ENCODE data around the gene XPNPEP1. TPM values are rescaled to one million over a fixed set of nuclear protein-coding genes. Genes with fewer than 3 reads are reported as not detected.

Gene XPNPEP1
- total and polyA plus RNA-seq, 3 experiments from 2014 or later: 29.7 to 56.1 (median 50.2) TPM

GRCh38 chr10:109894516-109894915 is 28.8 kb downstream of the XPNPEP1 start:
- H3K27me3 Mint-ChIP-seq: no peaks in the 10 kb centered on the region
- H3K9me3 ChIP-seq (ENCODE audit: low read length): no peaks in the 10 kb centered on the region
- H3K27ac Mint-ChIP-seq: peak overlapping the region in 1 of 8 donors; percentile 55
- H3K36me3 Mint-ChIP-seq: peaks cover 4 to 66% (median 21%) of the 10 kb centered on the region in 3 donors
- H3K4me1 ChIP-seq (ENCODE audit: insufficient read depth, low read length): no peaks in the 10 kb centered on the region
- no peaks in the 10 kb centered on the region for H3K9me3 Mint-ChIP-seq
- CTCF ChIA-PET: interaction anchor here (3.3 kb wide), 1 partner anchor 10 kb away, joined by 16 read pairs; no protein-coding TSS in a partner anchor
- H3K4me3 Mint-ChIP-seq: no peak overlapping the region
- peaks cover 61 to 87% (median 76%) of the 10 kb centered on the region in 3 donors for H3K4me1 Mint-ChIP-seq
- H3K4me3 ChIP-seq (ENCODE audit: low read length): no peak overlapping the region
- peaks cover 15% of the 10 kb centered on the region for H3K36me3 ChIP-seq (ENCODE audit: insufficient read depth, low read length)
- no peaks in the 10 kb centered on the region for H3K27me3 ChIP-seq (ENCODE audit: insufficient read depth, low read length, poor library complexity, severe bottlenecking)
- H3K27ac ChIP-seq (ENCODE audit: low read depth, low read length): no peak overlapping the region
- no peak for DNase-seq
- POLR2A ChIA-PET: interaction anchor here (0.7 kb wide), 1 partner anchor 26 kb away, joined by 5 read pairs; no protein-coding TSS in a partner anchor

- POLR2A ChIA-PET: interaction anchor here (1.7 kb wide), 1 partner anchor 20 kb away, joined by 4 read pairs; no protein-coding TSS in a partner anchor
- no peaks in the 10 kb centered on the region for H3K9me3 Mint-ChIP-seq
- DNase-seq: no peak
- no peaks in the 10 kb centered on the region for H3K9me3 ChIP-seq (ENCODE audit: low read length)
- H3K36me3 Mint-ChIP-seq: peaks cover 3 to 67% (median 15%) of the 10 kb centered on the region in 3 donors
- no peaks in the 10 kb centered on the region for H3K27me3 Mint-ChIP-seq
- H3K27ac Mint-ChIP-seq: peak overlapping the region in 6 of 8 donors; percentile 52 to 78 (median 66)
- H3K4me1 ChIP-seq (ENCODE audit: insufficient read depth, low read length): no peaks in the 10 kb centered on the region
- CTCF ChIA-PET: interaction anchor here (1.3 kb wide), 1 partner anchor 9 kb away, joined by 4 read pairs; no protein-coding TSS in a partner anchor
- no peak overlapping the region for H3K4me3 Mint-ChIP-seq
- no peak overlapping the region for H3K27ac ChIP-seq (ENCODE audit: low read depth, low read length)
- peaks cover 17% of the 10 kb centered on the region for H3K36me3 ChIP-seq (ENCODE audit: insufficient read depth, low read length)
- H3K4me1 Mint-ChIP-seq: peaks cover 52 to 75% (median 64%) of the 10 kb centered on the region in 3 donors
- H3K4me3 ChIP-seq (ENCODE audit: low read length): no peak overlapping the region
- no peaks in the 10 kb centered on the region for H3K27me3 ChIP-seq (ENCODE audit: insufficient read depth, low read length, poor library complexity, severe bottlenecking)
These were observed 29.9 kb downstream of the XPNPEP1 start for GRCh38 chr10:109893386-109893785.

GRCh38 chr10:109892931-109893330 is 30.4 kb downstream of the XPNPEP1 start:
- Mint-ChIP-seq H3K27ac (peak overlapping the region in 4 of 8 donors; percentile 38 to 92 (median 82)), H3K9me3 (no peaks in the 10 kb centered on the region), H3K4me1 (peaks cover 49 to 71% (median 60%) of the 10 kb centered on the region in 3 donors), H3K36me3 (peaks cover 0 to 67% (median 14%) of the 10 kb centered on the region in 3 donors), H3K27me3 (no peaks in the 10 kb centered on the region), H3K4me3 (no peak overlapping the region)
- H3K4me3 ChIP-seq (ENCODE audit: low read length): no peak overlapping the region
- no peak for DNase-seq
- ChIA-PET CTCF (interaction anchor here (0.8 to 1.3 kb wide), 2 partner anchors 9 kb away, joined by 3 to 4 read pairs; no protein-coding TSS in a partner anchor), POLR2A (interaction anchor here (1.7 kb wide), 1 partner anchor 21 kb away, joined by 4 read pairs; no protein-coding TSS in a partner anchor)
- peaks cover 22% of the 10 kb centered on the region for H3K36me3 ChIP-seq (ENCODE audit: insufficient read depth, low read length)
- no peaks in the 10 kb centered on the region for H3K4me1 ChIP-seq (ENCODE audit: insufficient read depth, low read length)
- H3K27me3 ChIP-seq (ENCODE audit: insufficient read depth, low read length, poor library complexity, severe bottlenecking): no peaks in the 10 kb centered on the region
- no peak overlapping the region for H3K27ac ChIP-seq (ENCODE audit: low read depth, low read length)
- H3K9me3 ChIP-seq (ENCODE audit: low read length): no peaks in the 10 kb centered on the region

- Mint-ChIP-seq H3K4me1 (peaks cover 47 to 64% (median 57%) of the 10 kb centered on the region in 3 donors), H3K27ac (peak overlapping the region in 7 of 8 donors; percentile 43 to 92 (median 82)), H3K4me3 (peak overlapping the region in 3 of 7 donors; percentile 8 to 44 (median 12)), H3K9me3 (no peaks in the 10 kb centered on the region), H3K27me3 (no peaks in the 10 kb centered on the region), H3K36me3 (peaks cover 0 to 69% (median 15%) of the 10 kb centered on the region in 3 donors)
- no peaks in the 10 kb centered on the region for H3K27me3 ChIP-seq (ENCODE audit: insufficient read depth, low read length, poor library complexity, severe bottlenecking)
- no peaks in the 10 kb centered on the region for H3K4me1 ChIP-seq (ENCODE audit: insufficient read depth, low read length)
- no peak overlapping the region for H3K4me3 ChIP-seq (ENCODE audit: low read length)
- H3K36me3 ChIP-seq (ENCODE audit: insufficient read depth, low read length): peaks cover 23% of the 10 kb centered on the region
- H3K9me3 ChIP-seq (ENCODE audit: low read length): no peaks in the 10 kb centered on the region
- H3K27ac ChIP-seq (ENCODE audit: low read depth, low read length): peak overlapping the region; percentile 9
- ChIA-PET CTCF (interaction anchor here (0.8 to 1.1 kb wide), 2 partner anchors 8 to 65 kb away, joined by 3 to 4 read pairs; no protein-coding TSS in a partner anchor), POLR2A (interaction anchor here (1.7 kb wide), 1 partner anchor 22 kb away, joined by 4 read pairs; no protein-coding TSS in a partner anchor)
- DNase-seq: no peak
These were observed 31.2 kb downstream of the XPNPEP1 start for GRCh38 chr10:109892117-109892516.

- no peaks in the 10 kb centered on the region for H3K27me3 ChIP-seq (ENCODE audit: insufficient read depth, low read length, poor library complexity, severe bottlenecking)
- DNase-seq: no peak
- peaks cover 23% of the 10 kb centered on the region for H3K36me3 ChIP-seq (ENCODE audit: insufficient read depth, low read length)
- H3K27ac Mint-ChIP-seq: peak overlapping the region in 6 of 8 donors; percentile 6 to 89 (median 74)
- H3K9me3 Mint-ChIP-seq: no peaks in the 10 kb centered on the region
- ChIA-PET POLR2A (no interaction called here), CTCF (no interaction called here)
- peak overlapping the region; percentile 19 for H3K27ac ChIP-seq (ENCODE audit: low read depth, low read length)
- H3K4me3 Mint-ChIP-seq: no peak overlapping the region
- no peak overlapping the region for H3K4me3 ChIP-seq (ENCODE audit: low read length)
- H3K27me3 Mint-ChIP-seq: no peaks in the 10 kb centered on the region
- H3K4me1 Mint-ChIP-seq: peaks cover 46 to 64% (median 56%) of the 10 kb centered on the region in 3 donors
- no peaks in the 10 kb centered on the region for H3K4me1 ChIP-seq (ENCODE audit: insufficient read depth, low read length)
- peaks cover 0 to 75% (median 15%) of the 10 kb centered on the region in 3 donors for H3K36me3 Mint-ChIP-seq
- H3K9me3 ChIP-seq (ENCODE audit: low read length): no peaks in the 10 kb centered on the region
These were observed 32.2 kb downstream of the XPNPEP1 start for GRCh38 chr10:109891105-109891504.

GRCh38 chr10:109889867-109890266 is 33.4 kb downstream of the XPNPEP1 start:
- no peaks in the 10 kb centered on the region for H3K9me3 ChIP-seq (ENCODE audit: low read length)
- H3K27ac ChIP-seq (ENCODE audit: low read depth, low read length): no peak overlapping the region
- Mint-ChIP-seq H3K36me3 (peaks cover 0 to 83% (median 17%) of the 10 kb centered on the region in 3 donors), H3K4me3 (no peak overlapping the region), H3K27me3 (no peaks in the 10 kb centered on the region), H3K9me3 (no peaks in the 10 kb centered on the region), H3K4me1 (peaks cover 37 to 53% (median 48%) of the 10 kb centered on the region in 3 donors), H3K27ac (peak overlapping the region in 5 of 8 donors; percentile 19 to 68 (median 51))
- ChIA-PET CTCF (interaction anchor here (1.0 to 1.4 kb wide), 2 partner anchors 9 to 248 kb away, joined by 3 read pairs; no protein-coding TSS in a partner anchor), POLR2A (no interaction called here)
- peaks cover 23% of the 10 kb centered on the region for H3K36me3 ChIP-seq (ENCODE audit: insufficient read depth, low read length)
- no peaks in the 10 kb centered on the region for H3K27me3 ChIP-seq (ENCODE audit: insufficient read depth, low read length, poor library complexity, severe bottlenecking)
- no peaks in the 10 kb centered on the region for H3K4me1 ChIP-seq (ENCODE audit: insufficient read depth, low read length)
- no peak for DNase-seq
- H3K4me3 ChIP-seq (ENCODE audit: low read length): no peak overlapping the region

GRCh38 chr10:109887776-109888175 is 35.5 kb downstream of the XPNPEP1 start:
- H3K4me3 ChIP-seq (ENCODE audit: low read length): no peak overlapping the region
- H3K4me1 Mint-ChIP-seq: peaks cover 28 to 42% (median 39%) of the 10 kb centered on the region in 3 donors
- ChIA-PET CTCF (interaction anchor here (0.9 kb wide), 1 partner anchor 22 kb away, joined by 3 read pairs; no protein-coding TSS in a partner anchor), POLR2A (no interaction called here)
- H3K4me3 Mint-ChIP-seq: no peak overlapping the region
- H3K9me3 ChIP-seq (ENCODE audit: low read length): no peaks in the 10 kb centered on the region
- peaks cover 34% of the 10 kb centered on the region for H3K36me3 ChIP-seq (ENCODE audit: insufficient read depth, low read length)
- no peaks in the 10 kb centered on the region for H3K27me3 Mint-ChIP-seq
- no peaks in the 10 kb centered on the region for H3K9me3 Mint-ChIP-seq
- no peaks in the 10 kb centered on the region for H3K27me3 ChIP-seq (ENCODE audit: insufficient read depth, low read length, poor library complexity, severe bottlenecking)
- peaks cover 0 to 93% (median 25%) of the 10 kb centered on the region in 3 donors for H3K36me3 Mint-ChIP-seq
- no peak overlapping the region for H3K27ac ChIP-seq (ENCODE audit: low read depth, low read length)
- H3K4me1 ChIP-seq (ENCODE audit: insufficient read depth, low read length): no peaks in the 10 kb centered on the region
- H3K27ac Mint-ChIP-seq: peak overlapping the region in 1 of 8 donors; percentile 52
- no peak for DNase-seq

- Mint-ChIP-seq H3K36me3 (peaks cover 0 to 94% (median 26%) of the 10 kb centered on the region in 3 donors), H3K4me3 (no peak overlapping the region), H3K4me1 (peaks cover 23 to 36% (median 34%) of the 10 kb centered on the region in 3 donors), H3K27me3 (no peaks in the 10 kb centered on the region), H3K27ac (peak overlapping the region in 6 of 8 donors; percentile 33 to 72 (median 66)), H3K9me3 (no peaks in the 10 kb centered on the region)
- no peak for DNase-seq
- ChIA-PET POLR2A (no interaction called here), CTCF (interaction anchor here (0.9 to 1.0 kb wide), 2 partner anchors 9 to 23 kb away, joined by 3 read pairs; no protein-coding TSS in a partner anchor)
- Histone ChIP-seq H3K4me3 (ENCODE audit: low read length) (no peak overlapping the region), H3K9me3 (ENCODE audit: low read length) (no peaks in the 10 kb centered on the region), H3K27ac (ENCODE audit: low read depth, low read length) (no peak overlapping the region), H3K27me3 (ENCODE audit: insufficient read depth, low read length, poor library complexity, severe bottlenecking) (no peaks in the 10 kb centered on the region), H3K36me3 (ENCODE audit: insufficient read depth, low read length) (peaks cover 39% of the 10 kb centered on the region), H3K4me1 (ENCODE audit: insufficient read depth, low read length) (no peaks in the 10 kb centered on the region)
These were observed 36.1 kb downstream of the XPNPEP1 start for GRCh38 chr10:109887243-109887642.

Data from CD8-positive, alpha-beta memory T cell (primary cell).